ENCODE data around the gene INPP5A.

- no peak for TF ChIP-seq EP300 (IDR thresholded peaks at IDR 0.05; ENCODE audit: borderline replicate concordance)
- no peak for TF ChIP-seq RAD21 (IDR thresholded peaks at IDR 0.05; ENCODE audit: low read depth)
- no peak for TF ChIP-seq CEBPB (IDR thresholded peaks at IDR 0.05)
- TF ChIP-seq, protein P1, sequence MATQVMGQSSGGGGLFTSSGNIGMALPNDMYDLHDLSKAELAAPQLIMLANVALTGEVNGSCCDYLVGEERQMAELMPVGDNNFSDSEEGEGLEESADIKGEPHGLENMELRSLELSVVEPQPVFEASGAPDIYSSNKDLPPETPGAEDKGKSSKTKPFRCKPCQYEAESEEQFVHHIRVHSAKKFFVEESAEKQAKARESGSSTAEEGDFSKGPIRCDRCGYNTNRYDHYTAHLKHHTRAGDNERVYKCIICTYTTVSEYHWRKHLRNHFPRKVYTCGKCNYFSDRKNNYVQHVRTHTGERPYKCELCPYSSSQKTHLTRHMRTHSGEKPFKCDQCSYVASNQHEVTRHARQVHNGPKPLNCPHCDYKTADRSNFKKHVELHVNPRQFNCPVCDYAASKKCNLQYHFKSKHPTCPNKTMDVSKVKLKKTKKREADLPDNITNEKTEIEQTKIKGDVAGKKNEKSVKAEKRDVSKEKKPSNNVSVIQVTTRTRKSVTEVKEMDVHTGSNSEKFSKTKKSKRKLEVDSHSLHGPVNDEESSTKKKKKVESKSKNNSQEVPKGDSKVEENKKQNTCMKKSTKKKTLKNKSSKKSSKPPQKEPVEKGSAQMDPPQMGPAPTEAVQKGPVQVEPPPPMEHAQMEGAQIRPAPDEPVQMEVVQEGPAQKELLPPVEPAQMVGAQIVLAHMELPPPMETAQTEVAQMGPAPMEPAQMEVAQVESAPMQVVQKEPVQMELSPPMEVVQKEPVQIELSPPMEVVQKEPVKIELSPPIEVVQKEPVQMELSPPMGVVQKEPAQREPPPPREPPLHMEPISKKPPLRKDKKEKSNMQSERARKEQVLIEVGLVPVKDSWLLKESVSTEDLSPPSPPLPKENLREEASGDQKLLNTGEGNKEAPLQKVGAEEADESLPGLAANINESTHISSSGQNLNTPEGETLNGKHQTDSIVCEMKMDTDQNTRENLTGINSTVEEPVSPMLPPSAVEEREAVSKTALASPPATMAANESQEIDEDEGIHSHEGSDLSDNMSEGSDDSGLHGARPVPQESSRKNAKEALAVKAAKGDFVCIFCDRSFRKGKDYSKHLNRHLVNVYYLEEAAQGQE (IDR thresholded peaks at IDR 0.05; ENCODE audit: low read depth), result no peak
Measured at GRCh38 chr10:132728321-132728720, 190.7 kb downstream of the INPP5A start.
